MM.1S (cell line): ENCODE results near the gene OBSCN.

Experiments
- DNase-seq: peaks from one replicate; pipeline ENCODE4 v3.0.0-alpha.2; 2015
- H2AFZ ChIP-seq: fragments of 300-600 bp; sonication (generic); 2 replicates; pipeline ENCODE4 v1.6.0; 2016; ENCODE audit warnings: antibody characterized with exemption, low read length
- H3F3A ChIP-seq: fragments of 300-600 bp; sonication (generic); 2 replicates; pipeline ENCODE4 v1.6.1; 2016; ENCODE audit warnings: mild to moderate bottlenecking, antibody characterized with exemption, low read length, moderate library complexity, mixed read lengths; ENCODE audit not compliant: insufficient read depth
- H3K27ac ChIP-seq: fragments of 300-600 bp; sonication (generic); 2 replicates; pipeline ENCODE4 v1.5.1; 2016; ENCODE audit warnings: mild to moderate bottlenecking, low read length
- H3K27me3 ChIP-seq: fragments of 300-600 bp; sonication (generic); replicated peaks from 2 replicates; pipeline ENCODE4 v1.6.0; 2016; ENCODE audit warnings: low read length; ENCODE audit not compliant: insufficient read depth
- H3K36me3 ChIP-seq: fragments of 300-600 bp; sonication (generic); replicated peaks from 2 replicates; pipeline ENCODE4 v1.6.1; 2016; ENCODE audit warnings: mild to moderate bottlenecking, low read length, mixed read lengths; ENCODE audit not compliant: insufficient read depth
- H3K4me1 ChIP-seq: fragments of 300-600 bp; sonication (generic); 2 replicates; pipeline ENCODE4 v1.6.1; 2016; ENCODE audit warnings: low read length, mixed read lengths
- H3K4me2 ChIP-seq: fragments of 300-600 bp; sonication (generic); 2 replicates; pipeline ENCODE4 v1.6.0; 2016; ENCODE audit warnings: low read depth, low read length
- H3K4me3 ChIP-seq: fragments of 300-600 bp; sonication (generic); 2 replicates; pipeline ENCODE4 v1.5.1; 2016; ENCODE audit warnings: low read length, mixed read lengths
- H3K79me2 ChIP-seq: fragments of 300-600 bp; sonication (generic); 2 replicates; pipeline ENCODE4 v1.6.1; 2016; ENCODE audit warnings: mixed run types, low read length, mixed read lengths
- H3K9ac ChIP-seq: fragments of 300-600 bp; sonication (generic); 2 replicates; pipeline ENCODE4 v1.6.1; 2016; ENCODE audit warnings: low read length, mixed read lengths
- H3K9me2 ChIP-seq: fragments of 300-600 bp; sonication (generic); replicated peaks from 2 replicates; pipeline ENCODE4 v1.6.1; 2016; ENCODE audit warnings: mild to moderate bottlenecking, low read length, mixed read lengths; ENCODE audit not compliant: insufficient read depth
- H3K9me3 ChIP-seq: fragments of 300-600 bp; sonication (generic); replicated peaks from 2 replicates; pipeline ENCODE4 v1.6.1; 2016; ENCODE audit warnings: mild to moderate bottlenecking, low read length, mixed read lengths; ENCODE audit not compliant: insufficient read depth
- H4K20me1 ChIP-seq: fragments of 300-600 bp; sonication (generic); 2 replicates; pipeline ENCODE4 v1.6.1; 2016; ENCODE audit warnings: mild to moderate bottlenecking, low read length, moderate library complexity, mixed read lengths; ENCODE audit not compliant: insufficient read depth
- EZH2 ChIP-seq: fragments of 300-600 bp; sonication (generic); optimal IDR thresholded peaks from 2 replicates; pipeline ENCODE3; 2017; ENCODE audit warnings: low read depth, mild to moderate bottlenecking, antibody characterized with exemption, low read length, mixed read lengths
- EZH2phosphoT487 ChIP-seq: fragments of 300-600 bp; sonication (generic); IDR thresholded peaks from 2 replicates; pipeline ENCODE4 v1.6.1; 2018; ENCODE audit warnings: antibody characterized with exemption, low read length
- TF ChIP-seq, protein P1 (sequence below): fragments of 300-600 bp; sonication (generic); IDR thresholded peaks from 2 replicates; pipeline ENCODE4 v1.5.1; 2016; ENCODE audit warnings: antibody characterized with exemption, low read length, mixed read lengths

OBSCN gene

DNA sequence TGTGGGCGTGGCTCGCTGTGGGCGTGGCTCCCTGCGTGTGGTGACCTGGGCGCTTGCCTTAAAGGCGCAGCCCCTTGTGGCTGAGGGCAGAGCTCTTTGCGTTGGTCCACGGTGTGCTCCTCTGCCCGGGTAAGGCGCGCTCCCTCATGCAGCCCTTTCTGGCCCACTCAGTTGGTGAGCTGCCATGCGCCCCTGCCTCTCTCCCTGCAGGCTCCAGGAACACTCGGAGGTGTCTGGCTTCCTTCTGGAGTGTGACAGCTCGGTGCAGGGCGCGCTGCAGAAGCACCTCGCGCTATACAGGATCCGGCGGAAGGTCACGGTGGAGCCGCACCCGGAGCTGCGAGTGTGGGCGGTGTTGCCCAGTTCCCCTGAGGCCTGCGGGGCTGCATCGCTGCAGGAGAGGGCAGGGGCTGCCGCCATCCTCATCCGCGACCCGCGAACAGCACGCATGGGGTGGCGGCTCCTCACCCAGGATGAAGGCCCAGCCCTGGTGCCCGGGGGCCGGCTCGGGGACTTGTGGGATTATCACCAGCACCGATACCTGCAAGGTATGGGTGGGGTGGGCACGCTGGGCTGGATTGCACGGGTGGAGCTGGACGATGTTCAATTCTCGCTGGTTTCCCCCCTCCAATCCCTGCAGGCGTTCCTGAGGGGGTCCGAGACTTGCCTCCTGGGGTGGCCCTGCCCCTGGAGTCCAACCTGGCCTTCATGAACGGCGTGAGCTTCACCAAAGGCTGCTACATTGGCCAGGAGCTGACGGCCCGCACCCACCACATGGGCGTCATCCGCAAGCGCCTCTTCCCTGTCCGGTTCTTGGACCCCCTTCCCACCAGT is 33.1 kb upstream of the OBSCN start:
- H3K9me3 ChIP-seq: no peaks in the 10 kb centered on the region
- no peak overlapping the region for H3K4me2 ChIP-seq
- no peaks in the 10 kb centered on the region for H3K4me1 ChIP-seq
- no peaks in the 10 kb centered on the region for H3F3A ChIP-seq
- H3K4me3 ChIP-seq: no peak overlapping the region
- no peak overlapping the region for H3K27ac ChIP-seq
- H3K9ac ChIP-seq: no peak overlapping the region
- TF ChIP-seq, protein P1, sequence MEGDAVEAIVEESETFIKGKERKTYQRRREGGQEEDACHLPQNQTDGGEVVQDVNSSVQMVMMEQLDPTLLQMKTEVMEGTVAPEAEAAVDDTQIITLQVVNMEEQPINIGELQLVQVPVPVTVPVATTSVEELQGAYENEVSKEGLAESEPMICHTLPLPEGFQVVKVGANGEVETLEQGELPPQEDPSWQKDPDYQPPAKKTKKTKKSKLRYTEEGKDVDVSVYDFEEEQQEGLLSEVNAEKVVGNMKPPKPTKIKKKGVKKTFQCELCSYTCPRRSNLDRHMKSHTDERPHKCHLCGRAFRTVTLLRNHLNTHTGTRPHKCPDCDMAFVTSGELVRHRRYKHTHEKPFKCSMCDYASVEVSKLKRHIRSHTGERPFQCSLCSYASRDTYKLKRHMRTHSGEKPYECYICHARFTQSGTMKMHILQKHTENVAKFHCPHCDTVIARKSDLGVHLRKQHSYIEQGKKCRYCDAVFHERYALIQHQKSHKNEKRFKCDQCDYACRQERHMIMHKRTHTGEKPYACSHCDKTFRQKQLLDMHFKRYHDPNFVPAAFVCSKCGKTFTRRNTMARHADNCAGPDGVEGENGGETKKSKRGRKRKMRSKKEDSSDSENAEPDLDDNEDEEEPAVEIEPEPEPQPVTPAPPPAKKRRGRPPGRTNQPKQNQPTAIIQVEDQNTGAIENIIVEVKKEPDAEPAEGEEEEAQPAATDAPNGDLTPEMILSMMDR: no peak
- TF ChIP-seq EZH2phosphoT487 (no peak), EZH2 (no peak)
- peaks cover 20% of the 10 kb centered on the region; the same call in 1 of the 2 replicates for H3K79me2 ChIP-seq
- no peaks in the 10 kb centered on the region for H3K9me2 ChIP-seq
- H3K36me3 ChIP-seq: no peaks in the 10 kb centered on the region
- DNase-seq: no peak
- no peaks in the 10 kb centered on the region for H4K20me1 ChIP-seq
- H3K27me3 ChIP-seq: no peaks in the 10 kb centered on the region
- no peak overlapping the region for H2AFZ ChIP-seq

DNA sequence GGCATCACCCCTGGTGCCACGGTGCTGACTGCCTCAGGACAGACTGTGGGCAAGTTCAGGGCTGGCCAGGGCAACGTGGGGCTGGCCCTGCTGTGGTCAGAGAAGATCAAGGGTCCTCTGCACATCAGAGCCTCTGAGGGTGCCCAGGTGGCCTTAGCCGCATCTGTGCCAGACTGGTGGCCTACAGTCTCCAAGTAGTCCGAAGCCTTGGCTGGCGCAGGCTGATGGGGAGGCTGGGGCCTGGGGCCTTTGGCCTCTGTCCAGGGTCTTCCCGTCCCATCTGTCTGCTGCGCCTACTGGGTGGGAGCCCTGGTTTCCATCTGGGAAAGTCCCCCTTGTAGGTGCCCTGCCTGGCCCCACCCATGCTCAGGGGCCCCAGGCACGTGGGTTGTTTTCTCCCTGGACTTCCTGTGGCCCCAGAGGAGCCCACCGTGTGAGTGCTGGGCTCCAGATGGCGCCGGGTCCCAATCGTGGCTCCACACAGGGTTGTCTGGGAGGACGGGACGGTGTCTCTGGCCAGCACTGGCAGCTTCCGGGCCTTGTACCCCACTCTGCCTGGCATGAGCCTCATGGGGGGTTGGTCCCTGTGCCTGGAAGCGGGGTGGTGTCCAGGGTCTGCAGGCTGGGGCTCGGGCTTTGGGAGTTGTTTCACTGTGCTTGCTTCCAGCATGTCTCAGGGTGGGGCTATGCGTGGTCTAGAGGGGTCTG is 32.4 kb upstream of the OBSCN start:
- Histone ChIP-seq H3K79me2 (peaks cover 19% of the 10 kb centered on the region; the same call in 1 of the 2 replicates), H4K20me1 (no peaks in the 10 kb centered on the region), H3K4me1 (no peaks in the 10 kb centered on the region), H3K27me3 (no peaks in the 10 kb centered on the region), H3K4me3 (no peak overlapping the region), H3K9ac (no peak overlapping the region), H3K27ac (no peak overlapping the region), H3F3A (no peaks in the 10 kb centered on the region), H2AFZ (no peak overlapping the region), H3K9me3 (no peaks in the 10 kb centered on the region), H3K36me3 (no peaks in the 10 kb centered on the region), H3K4me2 (no peak overlapping the region), H3K9me2 (no peaks in the 10 kb centered on the region)
- TF ChIP-seq, protein P1: no peak
- TF ChIP-seq EZH2 (no peak), EZH2phosphoT487 (no peak)
- no peak for DNase-seq

DNA sequence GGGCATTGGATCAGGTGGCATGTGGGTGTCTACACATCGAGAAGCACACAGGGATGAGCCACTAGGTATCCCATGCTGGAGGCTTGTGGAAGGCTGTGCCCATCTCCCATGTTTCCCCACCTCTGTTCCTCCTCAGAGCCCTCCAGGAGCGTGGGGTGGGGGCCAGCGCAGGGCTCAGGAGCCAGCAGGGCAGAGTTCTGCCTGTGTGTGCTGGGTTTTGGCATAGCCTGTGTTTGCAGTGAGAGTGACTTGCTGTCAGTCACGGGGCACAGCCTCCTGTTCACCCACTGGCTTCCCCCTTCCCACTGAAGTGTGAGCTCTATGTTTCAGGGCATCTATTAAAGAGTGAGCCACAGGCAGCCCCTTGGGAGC is 31.8 kb upstream of the OBSCN start:
- no peak overlapping the region for H2AFZ ChIP-seq
- H3K9ac ChIP-seq: no peak overlapping the region
- no peak overlapping the region for H3K27ac ChIP-seq
- H3K36me3 ChIP-seq: no peaks in the 10 kb centered on the region
- H4K20me1 ChIP-seq: no peaks in the 10 kb centered on the region
- H3K4me3 ChIP-seq: no peak overlapping the region
- no peak for DNase-seq
- H3K9me3 ChIP-seq: no peaks in the 10 kb centered on the region
- H3K4me2 ChIP-seq: no peak overlapping the region
- no peaks in the 10 kb centered on the region for H3F3A ChIP-seq
- H3K9me2 ChIP-seq: no peaks in the 10 kb centered on the region
- peaks cover 14% of the 10 kb centered on the region; the same call in 1 of the 2 replicates for H3K79me2 ChIP-seq
- no peak for TF ChIP-seq EZH2
- TF ChIP-seq, protein P1: no peak
- TF ChIP-seq EZH2phosphoT487: no peak
- H3K4me1 ChIP-seq: no peaks in the 10 kb centered on the region
- no peaks in the 10 kb centered on the region for H3K27me3 ChIP-seq
